Right kidney (tissue), 1 donor: Measurements from ENCODE around the gene ANAPC1.
A peak's percentile ranks its signal among the peaks of the same experiment; 100 is the strongest.
"Not testable (repeated sequence)": the region's sequence is repeated elsewhere in the genome, so short reads cannot be mapped to it uniquely, and the experiment has no call there.

ENCODE experiments used
- DNase-seq: peaks from one replicate; pipeline ENCODE4 v3.0.0-alpha.2; 2016

Gene ANAPC1

DNA sequence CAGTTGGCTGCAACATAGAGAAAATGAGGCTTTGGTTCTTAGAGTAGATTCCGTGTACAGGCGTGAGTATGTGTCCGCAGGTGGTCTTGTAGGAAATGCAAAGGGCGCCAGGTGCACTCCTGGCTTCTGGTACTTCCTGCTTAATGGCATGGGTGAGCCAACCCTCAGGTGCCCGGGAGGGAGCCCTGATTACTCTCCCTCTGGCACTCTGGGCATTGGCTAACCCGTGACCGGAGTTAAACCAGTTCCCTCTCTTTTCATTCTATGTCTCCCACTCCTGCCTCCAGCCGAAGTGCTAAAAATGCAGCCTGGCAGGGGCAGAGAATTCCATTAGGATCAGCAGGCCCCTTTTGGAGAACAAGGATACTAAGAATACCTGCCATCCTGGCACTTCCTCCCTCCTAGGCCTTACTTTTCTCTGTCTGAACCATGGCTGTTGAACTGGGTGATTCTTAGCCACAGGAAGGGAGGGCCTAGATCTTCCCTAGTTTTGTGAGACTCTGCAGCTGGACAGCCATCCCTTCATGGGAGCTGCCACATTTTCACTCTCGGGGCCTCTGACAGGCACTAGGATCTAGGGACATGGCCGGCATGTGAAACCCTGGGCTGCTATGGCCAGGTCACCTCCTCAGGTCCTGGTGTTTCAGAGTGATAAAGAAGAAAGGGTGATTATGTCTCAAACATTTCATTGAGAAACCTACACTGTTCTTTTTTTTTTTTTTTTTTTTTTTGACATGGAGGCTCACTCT is 20.9 kb upstream of the ANAPC1 start:
- no peak for DNase-seq

GRCh38 chr2:111903930-111904439 is 20.0 kb upstream of the ANAPC1 start:
- no peak for DNase-seq

- no peak for DNase-seq
These were observed 19.5 kb upstream of the ANAPC1 start for GRCh38 chr2:111903516-111903915.

DNA sequence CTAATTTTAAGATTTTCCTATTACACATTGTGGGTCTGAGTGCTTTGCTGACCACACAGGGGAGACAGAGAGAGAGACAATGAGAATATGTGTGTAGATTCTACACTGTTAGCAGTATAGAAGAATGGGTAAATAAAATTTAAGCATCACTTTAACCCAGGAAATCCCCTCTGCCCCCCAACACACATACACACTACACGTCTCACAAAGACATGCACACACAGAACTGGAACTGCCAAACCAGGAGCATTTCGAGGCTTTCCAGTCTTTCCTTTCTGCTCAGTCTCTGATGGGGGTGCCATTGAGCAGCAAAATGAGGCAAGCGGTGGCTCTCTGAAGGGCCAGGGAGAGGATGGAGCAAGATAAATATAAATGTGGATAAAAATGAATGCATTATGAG is 16.9 kb upstream of the ANAPC1 start:
- no peak for DNase-seq

DNA sequence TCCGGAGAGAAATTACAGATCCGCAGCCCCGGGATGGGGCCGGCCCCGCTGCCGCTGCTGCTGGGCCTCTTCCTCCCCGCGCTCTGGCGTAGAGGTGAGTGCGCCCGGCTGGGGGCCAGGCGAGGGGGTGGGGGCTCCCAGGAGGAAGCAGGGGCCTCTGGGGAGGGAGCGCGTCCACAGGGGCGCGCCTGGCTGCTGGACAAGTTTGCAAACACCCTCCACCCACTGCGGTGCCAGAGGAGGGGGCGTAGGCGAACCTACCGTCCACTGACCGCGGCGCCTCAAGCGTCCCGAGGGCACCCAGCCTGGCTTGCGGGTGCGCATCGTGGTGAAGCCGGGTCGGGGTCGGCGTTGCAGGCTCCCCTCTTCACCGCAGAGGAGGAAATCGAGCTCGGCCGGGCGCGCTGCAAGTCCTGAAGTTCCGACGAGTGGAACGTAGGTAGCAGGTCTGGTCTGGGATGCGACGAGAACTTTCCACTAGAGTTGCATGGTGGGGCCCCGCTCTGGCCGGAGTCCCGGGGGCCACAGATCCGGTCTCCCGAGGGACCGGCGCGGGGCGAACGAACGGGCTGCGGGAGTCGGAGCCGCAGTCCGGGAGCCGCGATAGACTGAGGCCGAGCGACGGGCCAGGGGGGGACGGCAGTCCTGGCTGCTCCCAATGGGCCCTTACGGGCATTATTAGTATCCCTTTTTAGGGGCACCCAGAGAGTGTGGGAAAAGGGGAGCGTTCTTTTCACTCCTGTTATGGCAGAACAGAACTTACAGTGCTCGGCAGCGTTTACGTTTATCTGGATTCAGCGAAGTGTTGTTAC is 14.9 kb upstream of the ANAPC1 start:
- peak; percentile 87 for DNase-seq

DNA sequence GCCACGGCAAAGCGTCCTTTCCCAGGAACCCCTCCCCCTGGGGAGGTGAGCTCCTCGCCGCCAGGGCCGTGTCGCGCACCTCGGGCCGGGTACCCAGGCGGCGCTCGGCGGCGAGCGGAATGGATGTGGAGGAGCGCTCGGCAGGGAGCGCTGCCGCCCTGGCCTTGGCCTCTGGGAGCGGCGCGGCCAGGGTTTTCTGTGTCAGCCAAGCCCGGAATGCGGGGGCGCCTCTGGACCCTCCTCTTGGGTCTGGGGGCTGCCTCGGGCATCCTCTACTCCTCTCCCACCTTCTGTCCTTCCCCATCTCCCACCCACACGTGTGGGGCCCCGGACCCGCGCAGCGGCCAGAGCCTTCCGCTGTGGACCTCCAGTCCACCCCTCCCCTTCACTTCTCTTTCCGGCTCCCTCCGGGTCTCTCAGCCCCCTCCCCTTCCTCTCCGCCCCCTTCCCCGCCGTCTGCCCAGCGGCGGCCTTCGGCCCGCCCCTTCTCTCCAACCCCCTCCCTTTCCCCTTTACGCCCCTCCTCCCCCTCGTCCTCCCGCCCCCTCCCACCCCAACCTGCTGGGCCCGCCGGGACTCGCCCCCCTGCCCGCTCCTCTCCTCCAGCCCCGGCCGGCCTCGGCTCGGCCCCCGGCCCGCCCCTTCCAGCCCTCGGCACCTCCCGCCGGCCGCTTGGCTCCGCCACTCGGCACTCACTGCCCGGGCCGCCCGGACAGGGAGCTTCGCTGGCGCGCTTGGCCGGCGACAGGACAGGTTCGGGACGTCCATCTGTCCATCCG is 14.1 kb upstream of the ANAPC1 start, which contains the start of gene MERTK:
MERTK (plus strand) TSS at position 684 of the 779 bp plus-strand sequence. CDS start 129 bp downstream, outside the sequence.
- peak; percentile 99 for DNase-seq

GRCh38 chr2:111897630-111897923 is 13.6 kb upstream of the ANAPC1 start:
- DNase-seq = no peak

DNA sequence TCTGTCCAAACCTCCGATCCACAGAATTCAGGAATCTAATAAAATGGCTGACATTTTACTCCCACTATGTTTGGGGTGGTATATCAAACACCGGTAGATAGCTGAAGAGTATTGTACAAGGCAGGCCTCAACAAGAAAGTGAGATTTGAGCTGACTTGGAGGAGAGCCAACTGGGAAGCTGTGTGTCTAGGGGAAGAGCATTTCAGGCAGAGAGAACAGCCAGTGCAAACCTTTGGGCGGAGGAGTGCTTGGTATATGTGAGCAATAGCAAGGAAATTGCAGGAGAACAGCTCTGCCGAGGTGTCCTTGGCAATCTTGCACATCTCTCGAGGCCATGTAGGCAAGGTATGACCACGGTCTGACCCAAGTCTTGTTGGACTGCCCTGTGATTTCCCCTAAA is 12.6 kb upstream of the ANAPC1 start:
- no peak for DNase-seq

GRCh38 chr2:111896024-111896423 is 12.0 kb upstream of the ANAPC1 start:
- DNase-seq = no peak

GRCh38 chr2:111884592-111884964 is 585 bp upstream of the ANAPC1 start:
- no peak for DNase-seq

DNA sequence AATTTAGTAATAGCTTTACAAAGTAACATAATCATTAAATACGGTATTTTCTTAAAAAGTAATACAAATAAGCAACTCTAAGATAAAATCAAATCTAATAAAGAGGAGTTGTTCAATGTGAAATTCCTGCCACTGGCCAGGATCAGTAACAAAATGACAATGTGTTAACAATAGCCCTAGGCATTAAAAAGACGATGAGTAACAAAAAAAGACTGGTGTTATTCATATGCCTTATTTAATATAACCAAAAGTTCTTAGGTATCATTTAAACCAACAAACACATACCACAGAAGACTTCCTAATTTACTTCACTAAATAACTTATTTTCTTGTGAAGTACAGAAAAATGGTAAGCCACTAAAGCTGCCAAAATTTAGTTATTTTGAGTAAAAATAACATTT is 11.2 kb downstream of the ANAPC1 start:
- not testable (repeated sequence) for DNase-seq

GRCh38 chr2:111865124-111865523 is 18.9 kb downstream of the ANAPC1 start:
- DNase-seq = not testable (repeated sequence)

DNA sequence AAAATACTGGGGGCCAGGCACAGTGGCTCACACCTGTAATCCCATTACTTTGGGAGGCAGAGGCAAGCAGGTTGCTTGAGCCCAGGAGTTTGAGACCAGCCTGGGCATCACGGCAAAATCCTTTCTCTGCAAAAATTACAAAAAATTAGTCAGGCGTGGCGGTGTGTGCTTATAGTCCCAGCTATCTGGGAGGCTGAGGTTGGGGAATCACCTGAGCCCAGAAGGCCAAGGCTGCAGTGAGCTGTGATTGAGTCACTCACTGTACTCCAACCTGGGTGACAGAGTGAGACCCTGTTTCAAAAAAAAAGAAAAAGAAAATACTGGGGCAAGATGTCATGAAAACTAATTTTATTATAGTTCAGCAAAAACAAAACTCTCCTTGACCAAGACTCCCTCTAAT is 24.0 kb downstream of the ANAPC1 start:
- DNase-seq = not testable (repeated sequence)

GRCh38 chr2:111852544-111852943 is 31.4 kb downstream of the ANAPC1 start:
- DNase-seq = not testable (repeated sequence)

DNA sequence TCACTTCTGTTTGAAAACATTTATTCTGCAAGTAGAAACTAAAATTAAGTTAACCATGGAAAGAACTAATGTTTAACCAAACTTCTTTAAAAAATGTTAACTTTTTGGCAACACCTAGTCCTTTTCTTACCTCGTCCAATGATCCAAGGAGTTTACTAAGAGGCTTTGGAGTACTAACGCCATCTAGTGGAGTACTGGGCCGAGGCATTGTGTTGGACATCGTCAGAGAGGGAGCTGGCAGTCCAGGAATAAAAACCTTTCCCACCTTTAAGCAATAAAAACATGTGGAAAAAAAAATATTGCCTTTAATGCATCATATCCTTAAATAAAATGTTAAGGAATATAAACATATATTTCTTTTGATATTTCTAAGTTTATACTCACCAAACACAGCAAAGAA is 33.3 kb downstream of the ANAPC1 start:
- DNase-seq = not testable (repeated sequence)

DNA sequence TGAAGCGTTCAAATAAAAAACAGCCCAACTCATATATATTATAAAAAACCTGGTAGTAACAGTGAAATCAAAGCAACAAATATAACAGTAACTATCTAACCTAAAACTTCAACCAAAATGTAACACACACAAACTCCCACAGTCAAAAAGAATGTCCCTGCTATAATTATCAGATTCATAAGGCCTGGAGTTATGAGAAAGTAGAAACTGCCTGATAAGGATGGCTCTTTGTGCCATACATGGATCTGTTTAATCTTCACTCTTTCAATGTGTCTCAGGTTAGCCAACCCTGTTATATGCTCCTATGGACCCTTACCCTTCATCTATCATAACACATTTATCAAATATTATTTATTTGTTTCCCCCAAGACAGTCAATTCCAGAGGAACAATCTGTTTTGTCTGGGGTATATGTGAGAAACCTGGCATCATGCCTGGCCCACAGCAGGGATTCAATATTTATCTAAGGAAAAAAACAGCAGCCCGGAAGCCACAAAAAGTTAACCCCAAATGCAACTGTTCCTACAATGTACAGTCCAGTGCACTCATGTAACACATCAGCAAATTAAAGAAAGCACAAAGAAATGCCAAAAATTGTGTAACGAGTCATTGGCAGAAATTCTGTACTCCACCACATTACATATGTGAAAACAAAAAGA is 44.2 kb downstream of the ANAPC1 start:
- not testable (repeated sequence) for DNase-seq

DNA sequence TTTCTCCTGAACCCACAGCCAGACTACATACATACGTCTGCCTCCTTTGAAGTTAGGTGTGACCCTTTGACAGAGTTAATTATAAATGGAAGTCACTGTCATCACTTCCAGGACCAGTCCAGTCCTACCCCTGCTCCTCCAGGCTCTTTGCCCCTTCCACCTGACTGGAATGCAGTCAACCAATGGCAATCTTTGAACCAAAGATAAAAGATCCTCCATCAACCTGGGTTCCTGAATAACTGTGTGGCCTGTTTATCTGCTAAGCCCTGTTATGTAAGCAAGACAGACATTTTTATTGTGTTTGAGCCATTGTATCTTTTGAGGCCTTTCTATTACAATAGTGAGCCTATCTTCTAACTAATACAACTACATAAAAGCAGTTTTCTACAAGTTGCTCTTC is 45.0 kb downstream of the ANAPC1 start:
- DNase-seq = not testable (repeated sequence)

DNA sequence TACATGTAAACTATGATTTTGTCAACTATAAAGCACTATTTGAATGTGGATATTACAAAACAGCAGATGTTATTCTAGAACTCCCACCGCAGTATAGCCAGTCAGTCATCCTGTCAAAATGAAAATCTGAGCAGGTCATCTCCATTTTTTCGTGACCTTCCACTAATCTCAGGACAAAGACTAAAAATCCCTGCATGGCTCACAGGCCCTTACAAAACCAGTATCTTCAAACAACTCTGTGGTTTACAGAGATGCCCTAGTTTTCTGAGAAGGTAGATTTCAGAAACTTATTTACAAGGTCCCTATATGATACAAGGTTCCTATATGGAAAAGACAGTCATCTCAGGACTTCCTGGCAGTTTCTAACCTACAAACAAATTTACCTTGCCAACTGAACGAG is 49.8 kb downstream of the ANAPC1 start:
- DNase-seq = not testable (repeated sequence)

DNA sequence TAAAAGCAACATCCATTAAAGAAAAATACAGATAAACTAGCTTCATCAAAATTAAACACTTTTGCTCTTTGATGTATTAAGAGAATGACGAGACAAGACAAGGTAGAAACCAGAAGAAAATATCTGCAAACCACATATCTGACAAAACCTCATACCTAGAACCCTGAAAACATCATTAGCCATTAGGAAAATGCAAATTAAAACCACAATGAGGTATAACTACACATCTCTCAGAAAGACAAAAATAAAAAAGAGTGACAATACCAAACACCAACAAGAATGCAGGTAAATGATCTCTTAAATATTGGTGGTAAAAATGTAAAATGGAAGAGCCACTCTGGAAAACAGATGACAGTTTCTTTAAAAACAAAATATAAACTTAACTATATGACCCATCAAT is 53.5 kb downstream of the ANAPC1 start:
- DNase-seq = not testable (repeated sequence)

DNA sequence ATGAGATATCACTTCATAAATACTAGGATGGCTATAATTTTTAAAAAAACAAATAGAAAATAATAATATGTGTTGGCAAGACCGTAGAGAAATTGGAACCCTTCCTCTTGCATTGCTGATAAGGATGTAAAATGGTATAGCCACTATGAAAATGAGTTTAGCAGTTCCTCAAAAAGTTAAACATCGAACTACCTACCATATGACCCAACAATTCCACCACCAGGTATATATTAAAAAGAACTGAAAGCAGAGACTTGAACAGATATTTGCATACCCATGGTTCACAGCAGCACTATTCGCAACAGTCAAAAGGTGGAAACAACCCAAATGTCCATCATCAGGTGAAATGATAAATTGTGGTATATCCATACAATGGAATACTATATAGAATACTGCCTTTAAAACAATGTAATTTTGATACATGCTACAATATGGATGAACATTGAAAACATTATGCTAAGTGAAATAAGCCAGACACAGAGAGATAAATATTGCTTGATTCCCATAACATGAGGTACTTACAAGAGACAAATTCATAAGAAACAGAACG is 55.7 kb downstream of the ANAPC1 start:
- not testable (repeated sequence) for DNase-seq

GRCh38 chr2:111812970-111813622 is 70.9 kb downstream of the ANAPC1 start:
- not testable (repeated sequence) for DNase-seq
